Trophoblast cell (in vitro differentiated cells and primary cell): ENCODE measurements around the gene CFAP46. TPM values are rescaled to one million over a fixed set of nuclear protein-coding genes. Genes with fewer than 3 reads are reported as not detected.

Experiments
- DNase-seq, 2 donors: peaks; one replicate each; pipeline ENCODE4 v3.0.0-alpha.2; 2016
- H2AFZ ChIP-seq: 2 replicates; pipeline ENCODE4 v1.6.1; 2013; ENCODE audit warnings: low read length, moderate library complexity, mild to moderate bottlenecking; ENCODE audit not compliant: insufficient read depth, poor library complexity
- H2AK5ac ChIP-seq: 2 replicates; pipeline ENCODE4 v1.6.1; 2013; ENCODE audit warnings: mild to moderate bottlenecking, low read length
- H2BK120ac ChIP-seq: 2 replicates; pipeline ENCODE4 v1.6.1; 2013; ENCODE audit warnings: low read length, mild to moderate bottlenecking, moderate library complexity; ENCODE audit not compliant: insufficient read depth, poor library complexity
- H2BK12ac ChIP-seq: 2 replicates; pipeline ENCODE4 v1.6.1; 2013; ENCODE audit warnings: mild to moderate bottlenecking, low read length, moderate library complexity
- H2BK5ac ChIP-seq: 2 replicates; pipeline ENCODE4 v1.6.1; 2013; ENCODE audit warnings: low read length, low read depth, moderate library complexity, mild to moderate bottlenecking; ENCODE audit not compliant: poor library complexity
- H3K14ac ChIP-seq: 2 replicates; pipeline ENCODE4 v1.6.1; 2013; ENCODE audit warnings: mild to moderate bottlenecking, low read length
- H3K18ac ChIP-seq: 2 replicates; pipeline ENCODE4 v1.6.1; 2013; ENCODE audit warnings: mild to moderate bottlenecking, low read length
- H3K23ac ChIP-seq: 2 replicates; pipeline ENCODE4 v1.6.1; 2013; ENCODE audit warnings: low read length
- H3K27ac ChIP-seq: 2 replicates; pipeline ENCODE4 v1.5.1; 2013; ENCODE audit warnings: low read depth, mild to moderate bottlenecking, inconsistent platforms, low read length, moderate library complexity
- H3K27me3 ChIP-seq: 2 replicates; pipeline ENCODE4 v1.6.1; 2013; ENCODE audit warnings: inconsistent platforms, mild to moderate bottlenecking, low read length, moderate library complexity; ENCODE audit not compliant: insufficient read depth
- H3K36me3 ChIP-seq, 2 experiments: 1 replicate in 1 of 2; 2 replicates in 1 of 2; pipeline ENCODE4 v1.6.1; 2013; ENCODE audit warnings: low read length in 2 of 2, mild to moderate bottlenecking in 2 of 2, moderate library complexity in 1 of 2; ENCODE audit not compliant: insufficient read depth in 2 of 2, control insufficient read depth in 1 of 2
- H3K4ac ChIP-seq: 2 replicates; pipeline ENCODE4 v1.6.1; 2013; ENCODE audit warnings: low read depth, mild to moderate bottlenecking, low read length, moderate library complexity
- H3K4me1 ChIP-seq, 2 experiments: 1 replicate in 1 of 2; 2 replicates in 1 of 2; pipeline ENCODE4 v1.6.1; 2013; ENCODE audit warnings: low read length in 2 of 2, mild to moderate bottlenecking in 2 of 2, moderate library complexity in 1 of 2; ENCODE audit not compliant: insufficient read depth in 2 of 2, control insufficient read depth in 1 of 2
- H3K4me2 ChIP-seq: 2 replicates; pipeline ENCODE4 v1.6.1; 2013; ENCODE audit warnings: inconsistent platforms, mild to moderate bottlenecking, low read length, moderate library complexity
- H3K4me3 ChIP-seq: 2 replicates; pipeline ENCODE4 v1.5.1; 2013; ENCODE audit warnings: mild to moderate bottlenecking, low read depth, low read length, inconsistent platforms
- H3K79me1 ChIP-seq: one replicate; pipeline ENCODE4 v1.6.1; 2013; ENCODE audit warnings: low read length
- H3K79me2 ChIP-seq: 2 replicates; pipeline ENCODE4 v1.6.1; 2013; ENCODE audit warnings: low read length, mild to moderate bottlenecking; ENCODE audit not compliant: control insufficient read depth, insufficient read depth, poor library complexity
- H3K9ac ChIP-seq: 2 replicates; pipeline ENCODE4 v1.6.1; 2013; ENCODE audit warnings: mild to moderate bottlenecking, low read length
- H3K9me3 ChIP-seq: 2 replicates; pipeline ENCODE4 v1.6.1; 2013; ENCODE audit warnings: low read depth, mild to moderate bottlenecking, control low read depth, inconsistent platforms, low read length; ENCODE audit not compliant: insufficient read depth
- H4K12ac ChIP-seq: 2 replicates; pipeline ENCODE4 v1.6.1; 2013; ENCODE audit warnings: low read depth, mild to moderate bottlenecking, low read length, moderate library complexity
- H4K8ac ChIP-seq: 2 replicates; pipeline ENCODE4 v1.6.1; 2013; ENCODE audit warnings: low read depth, mild to moderate bottlenecking, low read length, moderate library complexity
- H4K91ac ChIP-seq: one replicate; pipeline ENCODE4 v1.6.1; 2013; ENCODE audit warnings: low read depth, mild to moderate bottlenecking, low read length, moderate library complexity
- WGBS: extraction: QIAGEN DNeasy Blood & Tissue Kit; methylation state at CpG from one replicate; pipeline ENCODE4 v1.1.7; 2013; ENCODE audit warnings: missing lambda C conversion rate; ENCODE audit not compliant: insufficient read length, insufficient coverage; ENCODE audit errors: extremely low coverage; 5-methylcytosine and 5-hydroxymethylcytosine counted together
- polyA plus RNA-seq: library from polyadenylated mRNA; stranded (reverse); fragments of 200-250 nt; gene quantifications from 2 replicates; pipeline ENCODE4 v1.2.3, GENCODE V29; 2013

The CFAP46 gene
- 0.50 and 0.64 TPM in 2 replicates for polyA plus RNA-seq

DNA sequence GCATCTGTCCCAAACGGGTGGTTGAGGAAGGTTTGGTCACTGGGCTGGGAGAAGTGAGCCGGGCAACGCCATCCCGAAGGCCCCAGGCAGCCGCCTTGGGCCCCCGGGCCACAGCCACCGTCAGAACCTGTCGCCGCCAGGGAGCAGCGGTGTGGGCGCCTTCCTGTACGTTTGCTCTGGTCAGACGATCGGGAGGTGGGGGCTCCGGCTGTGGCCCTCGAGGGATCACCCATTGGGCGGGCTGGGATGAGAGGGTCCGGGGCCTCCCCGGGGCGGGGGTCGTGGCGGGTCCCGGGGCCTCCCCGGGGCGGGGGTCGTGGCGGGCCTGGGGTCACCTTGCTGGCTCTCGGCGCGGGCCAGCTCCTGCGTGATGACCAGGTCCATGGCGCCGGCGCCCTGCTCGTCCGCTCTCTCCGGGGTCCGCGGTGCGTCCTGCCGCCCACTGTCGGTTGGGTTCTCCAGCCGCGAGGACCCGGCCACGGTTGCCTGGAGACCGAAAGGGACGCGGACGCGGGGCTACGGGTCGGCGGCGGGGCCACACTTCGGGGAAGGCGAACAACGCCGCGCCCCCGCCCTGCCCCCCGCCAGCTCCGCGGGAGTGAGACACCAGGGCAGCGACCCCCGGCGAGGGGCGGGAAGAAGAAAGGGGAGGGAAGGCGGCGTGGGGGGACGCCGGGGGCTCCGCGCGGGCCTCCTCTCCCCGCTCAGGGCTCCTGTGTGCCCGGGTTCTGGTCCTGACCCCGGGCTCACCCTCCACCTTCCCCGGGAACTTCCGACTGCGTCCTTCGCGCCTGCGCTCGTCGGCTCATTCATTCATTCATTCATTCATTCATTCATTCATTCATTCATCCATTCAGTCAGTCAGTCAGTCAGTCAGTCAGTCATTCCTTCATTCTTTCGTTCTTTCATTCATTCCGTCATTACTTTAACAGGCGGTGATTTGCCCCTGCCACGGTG is at the start of gene CFAP46:
CFAP46 (minus strand) TSS at position 470 of the 957 bp plus-strand sequence; CDS start at position 384, 86 bp downstream.
- no peak within 1 kb of the TSS for H2BK5ac ChIP-seq
- H3K27me3 ChIP-seq, result no peaks in the 10 kb centered on the region
- H4K12ac ChIP-seq, result peak within 1 kb of the TSS; percentile 16
- H3K4me2 ChIP-seq, result peak within 1 kb of the TSS; percentile 69
- no peak within 1 kb of the TSS for H4K91ac ChIP-seq
- H4K8ac ChIP-seq, result peak within 1 kb of the TSS; percentile 38
- H3K4ac ChIP-seq, result no peak within 1 kb of the TSS
- no peak within 1 kb of the TSS for H2BK12ac ChIP-seq
- H3K4me3 ChIP-seq, result peak within 1 kb of the TSS; percentile 72
- H3K79me1 ChIP-seq, result no peaks in the 10 kb centered on the region
- no peak within 1 kb of the TSS for H2AFZ ChIP-seq
- DNase-seq, result no peak
- no CpG with 5 or more reads among the region's 90 CpGs for WGBS
- H3K18ac ChIP-seq, result no peak within 1 kb of the TSS
- H2BK120ac ChIP-seq, result no peak within 1 kb of the TSS
- no peaks in the 10 kb centered on the region for H3K36me3 ChIP-seq
- no peak within 1 kb of the TSS for H3K23ac ChIP-seq
- H3K9ac ChIP-seq, result no peak within 1 kb of the TSS
- H3K4me1 ChIP-seq, result peaks cover 0 to 2% of the 10 kb centered on the region in 2 experiments
- H3K9me3 ChIP-seq, result peaks cover 5% of the 10 kb centered on the region
- H3K14ac ChIP-seq, result no peak within 1 kb of the TSS
- no peak within 1 kb of the TSS for H3K27ac ChIP-seq
- H3K79me2 ChIP-seq, result no peaks in the 10 kb centered on the region
- H2AK5ac ChIP-seq, result no peak within 1 kb of the TSS

DNA sequence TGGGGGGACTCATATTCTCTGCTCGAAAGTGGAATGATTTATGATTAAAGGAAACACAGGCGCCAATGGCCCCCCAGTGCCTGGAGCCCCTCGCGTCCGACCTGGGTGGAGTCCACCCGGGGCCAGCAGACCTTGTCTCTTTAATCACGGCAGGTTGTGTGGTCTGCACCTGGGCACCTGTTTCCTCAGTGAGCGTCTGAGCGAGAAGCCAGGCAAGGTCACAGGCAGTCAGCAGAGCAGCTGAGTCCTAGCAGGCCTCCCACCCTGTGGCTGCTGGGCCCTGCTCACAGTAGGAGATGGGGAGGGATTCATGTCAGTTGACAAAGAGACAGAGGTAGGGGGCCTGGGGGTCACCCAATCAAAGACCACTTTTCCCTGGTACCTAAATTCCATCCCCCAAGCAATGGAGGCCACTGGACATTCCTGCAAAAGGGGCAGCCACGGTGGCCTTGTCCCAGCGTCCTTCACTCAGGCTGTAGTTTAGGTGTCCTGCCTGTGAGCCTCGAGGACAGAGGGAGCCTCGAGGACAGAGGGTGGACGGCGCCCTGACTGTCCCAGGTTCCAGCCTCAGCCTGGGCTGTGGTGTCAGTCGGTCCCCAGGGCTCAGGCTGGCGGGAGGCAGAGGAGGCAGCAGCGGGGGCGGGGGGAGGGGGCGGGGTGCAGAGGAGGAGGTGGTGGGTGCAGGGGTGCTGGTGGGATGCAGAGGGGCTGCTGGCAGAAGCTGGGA is 49.5 kb upstream of the CFAP46 start:
- Histone ChIP-seq H3K4me3 (no peak overlapping the region), H3K4me1 (peaks cover 0 to 3% of the 10 kb centered on the region in 2 experiments), H3K27ac (no peak overlapping the region), H3K79me1 (no peaks in the 10 kb centered on the region), H3K14ac (no peak overlapping the region), H3K23ac (no peak overlapping the region), H4K8ac (no peak overlapping the region), H3K27me3 (no peaks in the 10 kb centered on the region), H2BK120ac (no peak overlapping the region), H3K4me2 (no peak overlapping the region), H3K18ac (no peak overlapping the region), H2BK5ac (no peak overlapping the region), H3K9ac (no peak overlapping the region), H3K36me3 (no peaks in the 10 kb centered on the region), H3K4ac (no peak overlapping the region), H4K91ac (no peak overlapping the region), H2AK5ac (no peak overlapping the region), H4K12ac (no peak overlapping the region), H2BK12ac (no peak overlapping the region), H3K79me2 (no peaks in the 10 kb centered on the region), H2AFZ (no peak overlapping the region), H3K9me3 (no peaks in the 10 kb centered on the region)
- DNase-seq, result no peak
- WGBS, result no CpG with 5 or more reads among the region's 20 CpGs

DNA sequence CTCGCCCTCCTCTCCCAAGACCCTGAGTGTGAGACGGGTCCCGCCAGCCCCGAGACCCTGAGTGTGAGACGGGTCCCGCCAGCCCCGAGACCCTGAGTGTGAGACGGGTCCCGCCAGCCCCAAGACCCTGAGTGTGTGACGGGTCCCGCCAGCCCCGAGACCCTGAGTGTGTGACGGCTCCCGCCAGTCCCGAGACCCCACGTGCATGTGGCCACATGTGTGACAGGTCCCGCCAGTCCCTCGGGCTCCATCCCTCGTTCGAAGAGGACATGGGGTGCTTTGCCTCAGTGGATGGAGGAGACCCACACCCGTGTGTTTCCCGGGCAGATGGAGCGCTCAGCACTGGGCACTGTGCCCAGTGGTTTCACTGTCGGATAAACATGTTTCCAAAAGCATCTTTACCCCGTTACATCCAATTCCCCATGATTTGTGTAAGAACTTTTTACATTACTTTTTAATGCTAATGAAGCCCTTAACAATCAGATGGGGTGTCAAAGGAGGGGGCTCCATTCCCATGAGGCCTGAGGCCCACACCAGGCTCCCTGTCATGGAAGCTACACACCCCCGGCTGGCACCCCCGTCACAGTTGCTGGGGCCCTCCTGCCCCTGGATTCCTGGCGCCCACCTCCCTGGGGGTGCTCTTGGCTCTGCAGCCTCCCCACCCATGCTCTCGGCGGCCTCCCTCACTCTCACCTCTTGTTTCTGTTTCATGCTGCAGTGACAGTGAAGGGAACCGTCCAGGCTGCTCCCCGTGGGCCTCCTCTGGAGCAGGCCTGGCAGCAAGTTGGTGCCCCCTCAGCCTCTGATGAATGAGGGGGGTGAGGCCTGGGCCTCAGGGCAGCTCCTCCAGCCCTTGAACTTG is 48.5 kb upstream of the CFAP46 start:
- Histone ChIP-seq H4K91ac (no peak overlapping the region), H3K4me2 (no peak overlapping the region), H3K4ac (no peak overlapping the region), H4K12ac (no peak overlapping the region), H3K9ac (no peak overlapping the region), H3K27ac (no peak overlapping the region), H3K79me1 (peaks cover 2% of the 10 kb centered on the region), H3K4me3 (no peak overlapping the region), H3K9me3 (no peaks in the 10 kb centered on the region), H3K14ac (no peak overlapping the region), H3K36me3 (no peaks in the 10 kb centered on the region), H2AK5ac (no peak overlapping the region), H2BK12ac (no peak overlapping the region), H3K4me1 (peaks cover 0 to 3% of the 10 kb centered on the region in 2 experiments), H2BK5ac (no peak overlapping the region), H3K79me2 (no peaks in the 10 kb centered on the region), H3K23ac (no peak overlapping the region), H3K18ac (no peak overlapping the region), H2BK120ac (no peak overlapping the region), H2AFZ (no peak overlapping the region), H4K8ac (no peak overlapping the region), H3K27me3 (no peaks in the 10 kb centered on the region)
- no CpG with 5 or more reads among the region's 32 CpGs for WGBS
- no peak for DNase-seq
